Mucosa of rectum (tissue), 2 donors: ENCODE results near the gene TMTC2.
A peak's percentile ranks its signal among the peaks of the same experiment; 100 is the strongest.

Source experiments
- H3K27ac ChIP-seq, 2 donors: one replicate each; pipeline ENCODE4 v1.7.0; 2013; ENCODE audit warnings: inconsistent platforms in 2 of 2, low read depth in 2 of 2, low read length in 2 of 2
- H3K27me3 ChIP-seq, 2 donors: one replicate each; pipeline ENCODE4 v1.7.0; 2013; ENCODE audit warnings: low read length in 2 of 2; ENCODE audit not compliant: control insufficient read depth in 2 of 2, insufficient read depth in 2 of 2
- H3K36me3 ChIP-seq, 2 donors: one replicate each; pipeline ENCODE4 v1.7.0; 2013; ENCODE audit warnings: low read length in 2 of 2; ENCODE audit not compliant: control insufficient read depth in 2 of 2, insufficient read depth in 2 of 2
- H3K4me1 ChIP-seq, 2 donors: one replicate each; pipeline ENCODE4 v1.7.0; 2013; ENCODE audit warnings: low read length in 2 of 2, mild to moderate bottlenecking in 1 of 2; ENCODE audit not compliant: control insufficient read depth in 2 of 2, insufficient read depth in 2 of 2
- H3K4me3 ChIP-seq, 2 donors: one replicate each; pipeline ENCODE4 v1.7.0; 2013; ENCODE audit warnings: low read length in 2 of 2
- H3K9ac ChIP-seq, 2 donors: one replicate each; pipeline ENCODE4 v1.7.0; 2013; ENCODE audit warnings: low read length in 2 of 2, low read depth in 1 of 2, mild to moderate bottlenecking in 1 of 2
- H3K9me3 ChIP-seq, 2 donors: one replicate each; pipeline ENCODE4 v1.7.0; 2013; ENCODE audit warnings: low read length in 2 of 2; ENCODE audit not compliant: control insufficient read depth in 2 of 2
- donor health status: healthy.
- donor health status: Normal muscosa, but diverticular disease.

Gene TMTC2

GRCh38 chr12:82896277-82896676, 209.6 kb downstream of the TMTC2 start:
- H3K36me3 ChIP-seq, result no peaks in the 10 kb centered on the region
- no peaks in the 10 kb centered on the region for H3K27me3 ChIP-seq
- H3K27ac ChIP-seq, result peak overlapping the region; percentile 64 to 71
- peaks cover 4 to 8% of the 10 kb centered on the region in 2 donors for H3K4me1 ChIP-seq
- no peak overlapping the region for H3K9ac ChIP-seq
- no peaks in the 10 kb centered on the region for H3K9me3 ChIP-seq
- H3K4me3 ChIP-seq, result peak overlapping the region; percentile 26 to 41

GRCh38 chr12:82896979-82897378, 210.3 kb downstream of the TMTC2 start:
- Histone ChIP-seq H3K27ac (peak overlapping the region; percentile 46 to 64), H3K4me3 (peak overlapping the region; percentile 19 to 41), H3K9me3 (no peaks in the 10 kb centered on the region), H3K4me1 (peaks cover 4 to 8% of the 10 kb centered on the region in 2 donors), H3K27me3 (no peaks in the 10 kb centered on the region), H3K9ac (no peak overlapping the region), H3K36me3 (no peaks in the 10 kb centered on the region)

GRCh38 chr12:82898441-82898840, 211.7 kb downstream of the TMTC2 start:
- H3K27ac ChIP-seq, result no peak overlapping the region
- no peaks in the 10 kb centered on the region for H3K9me3 ChIP-seq
- peaks cover 4 to 8% of the 10 kb centered on the region in 2 donors for H3K4me1 ChIP-seq
- no peak overlapping the region for H3K4me3 ChIP-seq
- H3K36me3 ChIP-seq, result no peaks in the 10 kb centered on the region
- no peak overlapping the region for H3K9ac ChIP-seq
- no peaks in the 10 kb centered on the region for H3K27me3 ChIP-seq

- H3K36me3 ChIP-seq, result no peaks in the 10 kb centered on the region
- H3K27me3 ChIP-seq, result no peaks in the 10 kb centered on the region
- H3K9me3 ChIP-seq, result no peaks in the 10 kb centered on the region
- no peak overlapping the region for H3K9ac ChIP-seq
- H3K4me3 ChIP-seq, result no peak overlapping the region
- no peaks in the 10 kb centered on the region for H3K4me1 ChIP-seq
- no peak overlapping the region for H3K27ac ChIP-seq
Measured at GRCh38 chr12:82904219-82904790, 217.6 kb downstream of the TMTC2 start.

GRCh38 chr12:82910246-82910893, 223.7 kb downstream of the TMTC2 start:
- Histone ChIP-seq H3K27me3 (no peaks in the 10 kb centered on the region), H3K27ac (no peak overlapping the region), H3K4me3 (no peak overlapping the region), H3K9me3 (no peaks in the 10 kb centered on the region), H3K4me1 (no peaks in the 10 kb centered on the region), H3K9ac (no peak overlapping the region), H3K36me3 (no peaks in the 10 kb centered on the region)

GRCh38 chr12:82912406-82912805, 225.7 kb downstream of the TMTC2 start:
- H3K27ac ChIP-seq, result no peak overlapping the region
- no peak overlapping the region for H3K9ac ChIP-seq
- no peaks in the 10 kb centered on the region for H3K9me3 ChIP-seq
- H3K27me3 ChIP-seq, result no peaks in the 10 kb centered on the region
- no peaks in the 10 kb centered on the region for H3K36me3 ChIP-seq
- no peak overlapping the region for H3K4me3 ChIP-seq
- H3K4me1 ChIP-seq, result no peaks in the 10 kb centered on the region

GRCh38 chr12:82919388-82920054, 232.8 kb downstream of the TMTC2 start:
- H3K27ac ChIP-seq, result no peak overlapping the region

GRCh38 chr12:82923935-82924334, 237.2 kb downstream of the TMTC2 start:
- no peaks in the 10 kb centered on the region for H3K9me3 ChIP-seq
- H3K9ac ChIP-seq, result no peak overlapping the region
- H3K27ac ChIP-seq, result no peak overlapping the region
- no peaks in the 10 kb centered on the region for H3K27me3 ChIP-seq
- H3K4me3 ChIP-seq, result no peak overlapping the region
- H3K4me1 ChIP-seq, result no peaks in the 10 kb centered on the region
- H3K36me3 ChIP-seq, result no peaks in the 10 kb centered on the region

More at GRCh38 chr12:82919388-82920054, 232.8 kb downstream of the TMTC2 start:
- no peak overlapping the region for H3K4me3 ChIP-seq
- no peaks in the 10 kb centered on the region for H3K27me3 ChIP-seq
- H3K36me3 ChIP-seq, result no peaks in the 10 kb centered on the region
- H3K9me3 ChIP-seq, result no peaks in the 10 kb centered on the region
- H3K4me1 ChIP-seq, result no peaks in the 10 kb centered on the region
- H3K9ac ChIP-seq, result no peak overlapping the region

- Histone ChIP-seq H3K36me3 (no peaks in the 10 kb centered on the region), H3K27me3 (no peaks in the 10 kb centered on the region), H3K4me1 (no peaks in the 10 kb centered on the region), H3K4me3 (no peak overlapping the region), H3K9me3 (no peaks in the 10 kb centered on the region), H3K9ac (no peak overlapping the region), H3K27ac (no peak overlapping the region)
Measured at GRCh38 chr12:82926630-82927029, 239.9 kb downstream of the TMTC2 start.

- Histone ChIP-seq H3K9ac (no peak overlapping the region), H3K27ac (no peak overlapping the region), H3K4me3 (no peak overlapping the region), H3K27me3 (no peaks in the 10 kb centered on the region), H3K36me3 (no peaks in the 10 kb centered on the region), H3K9me3 (no peaks in the 10 kb centered on the region), H3K4me1 (no peaks in the 10 kb centered on the region)
Measured at GRCh38 chr12:82930301-82930700, 243.6 kb downstream of the TMTC2 start.
